ENCODE data around the gene SNX9. TPM values are rescaled to one million over a fixed set of nuclear protein-coding genes. Genes with fewer than 3 reads are reported as not detected.
"Not testable (repeated sequence)": the region's sequence is repeated elsewhere in the genome, so short reads cannot be mapped to it uniquely, and the experiment has no call there.

The SNX9 gene
- total RNA-seq, 1 donor from 2014 or later = 25.0 TPM

DNA sequence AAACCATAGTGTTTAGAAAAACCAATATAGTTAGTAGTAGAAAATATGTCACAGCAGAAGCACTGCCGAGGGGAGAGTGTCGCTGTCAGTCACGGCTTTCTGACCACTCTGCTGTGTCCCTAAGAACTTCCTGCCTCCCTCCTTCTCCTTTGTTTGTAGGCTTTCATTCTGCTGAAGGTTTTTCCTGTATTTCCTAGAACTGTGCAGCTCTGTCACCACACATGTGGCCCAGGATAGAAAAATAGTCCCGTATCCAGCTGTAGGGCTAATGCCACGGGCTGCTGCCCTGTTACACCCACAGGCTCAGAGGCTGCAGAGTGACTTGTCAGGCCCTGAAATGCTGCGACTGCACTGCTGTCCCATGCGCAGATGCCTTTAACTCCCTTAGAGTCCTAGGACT lies 106.0 kb downstream of the SNX9 start:
- H3K9me3 ChIP-seq = no peaks in the 10 kb centered on the region
- no peak overlapping the region for H3K4me3 ChIP-seq
- no peak overlapping the region for H3K27ac ChIP-seq
- intact Hi-C loops (cut with DNase I) = no loop called here
- H3K27me3 ChIP-seq = no peaks in the 10 kb centered on the region
- DNase-seq = no peak
- H3K36me3 ChIP-seq = peaks cover 66% of the 10 kb centered on the region
- TF ChIP-seq, protein P1, sequence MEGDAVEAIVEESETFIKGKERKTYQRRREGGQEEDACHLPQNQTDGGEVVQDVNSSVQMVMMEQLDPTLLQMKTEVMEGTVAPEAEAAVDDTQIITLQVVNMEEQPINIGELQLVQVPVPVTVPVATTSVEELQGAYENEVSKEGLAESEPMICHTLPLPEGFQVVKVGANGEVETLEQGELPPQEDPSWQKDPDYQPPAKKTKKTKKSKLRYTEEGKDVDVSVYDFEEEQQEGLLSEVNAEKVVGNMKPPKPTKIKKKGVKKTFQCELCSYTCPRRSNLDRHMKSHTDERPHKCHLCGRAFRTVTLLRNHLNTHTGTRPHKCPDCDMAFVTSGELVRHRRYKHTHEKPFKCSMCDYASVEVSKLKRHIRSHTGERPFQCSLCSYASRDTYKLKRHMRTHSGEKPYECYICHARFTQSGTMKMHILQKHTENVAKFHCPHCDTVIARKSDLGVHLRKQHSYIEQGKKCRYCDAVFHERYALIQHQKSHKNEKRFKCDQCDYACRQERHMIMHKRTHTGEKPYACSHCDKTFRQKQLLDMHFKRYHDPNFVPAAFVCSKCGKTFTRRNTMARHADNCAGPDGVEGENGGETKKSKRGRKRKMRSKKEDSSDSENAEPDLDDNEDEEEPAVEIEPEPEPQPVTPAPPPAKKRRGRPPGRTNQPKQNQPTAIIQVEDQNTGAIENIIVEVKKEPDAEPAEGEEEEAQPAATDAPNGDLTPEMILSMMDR (IDR thresholded peaks at IDR 0.05) = no peak
- no peak for ATAC-seq
- no peaks in the 10 kb centered on the region for H3K4me1 ChIP-seq

DNA sequence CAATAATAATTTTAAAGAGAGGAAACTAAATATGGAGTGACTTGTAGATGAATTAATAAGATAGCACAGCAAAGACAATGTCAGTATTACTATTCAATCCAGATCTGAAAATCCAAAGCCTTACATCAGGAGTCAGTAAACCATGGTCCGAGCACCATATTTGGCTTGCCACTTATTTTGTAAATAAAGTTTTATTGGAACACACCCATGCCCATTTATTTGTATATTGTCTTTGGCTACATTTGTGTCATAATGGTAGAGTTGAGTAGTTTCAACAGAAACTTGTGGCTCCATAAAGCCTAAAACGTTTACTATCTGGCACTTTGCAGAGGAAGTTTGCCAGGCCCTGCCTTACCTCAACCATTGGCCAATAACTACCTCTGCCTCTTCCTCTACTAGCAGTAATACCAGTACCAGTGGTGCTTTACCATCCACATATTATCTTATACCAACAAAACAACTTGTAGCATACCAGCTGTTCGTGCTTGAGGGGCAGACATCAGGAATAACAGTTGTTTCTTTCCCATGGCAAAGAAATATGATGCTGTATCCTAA lies 106.8 kb downstream of the SNX9 start:
- no peaks in the 10 kb centered on the region for H3K4me1 ChIP-seq
- DNase-seq = no peak
- H3K27me3 ChIP-seq = no peaks in the 10 kb centered on the region
- no peak overlapping the region for H3K27ac ChIP-seq
- peaks cover 65% of the 10 kb centered on the region for H3K36me3 ChIP-seq
- no peak for ATAC-seq
- no peak overlapping the region for H3K4me3 ChIP-seq
- no peaks in the 10 kb centered on the region for H3K9me3 ChIP-seq
- intact Hi-C loops (cut with DNase I) = no loop called here
- TF ChIP-seq, protein P1 (IDR thresholded peaks at IDR 0.05) = no peak

DNA sequence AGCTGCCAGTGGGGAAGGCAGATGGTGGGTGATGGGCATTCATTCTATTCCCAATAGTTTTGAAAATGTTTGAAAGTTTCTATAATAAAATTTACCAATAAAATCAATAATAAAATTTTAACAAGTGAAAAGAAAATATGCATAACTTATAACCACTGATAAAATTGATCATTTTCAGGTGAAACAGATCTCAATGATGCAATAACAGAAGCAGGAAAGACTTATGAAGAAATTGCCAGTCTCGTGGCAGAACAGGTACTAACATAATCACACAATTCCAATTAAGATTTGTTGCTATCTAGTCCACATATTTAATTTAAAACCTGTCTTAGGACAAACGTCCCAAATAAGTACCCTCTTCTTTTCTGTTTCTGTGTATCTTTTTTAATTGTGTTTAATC lies 112.7 kb downstream of the SNX9 start:
- TF ChIP-seq, protein P1 (IDR thresholded peaks at IDR 0.05) = no peak
- Histone ChIP-seq H3K27ac (no peak overlapping the region), H3K4me3 (no peak overlapping the region), H3K4me1 (no peaks in the 10 kb centered on the region), H3K36me3 (peaks cover 87% of the 10 kb centered on the region), H3K27me3 (no peaks in the 10 kb centered on the region), H3K9me3 (no peaks in the 10 kb centered on the region)
- intact Hi-C loops (cut with DNase I) = no loop called here
- DNase-seq (no peak), ATAC-seq (no peak)

DNA sequence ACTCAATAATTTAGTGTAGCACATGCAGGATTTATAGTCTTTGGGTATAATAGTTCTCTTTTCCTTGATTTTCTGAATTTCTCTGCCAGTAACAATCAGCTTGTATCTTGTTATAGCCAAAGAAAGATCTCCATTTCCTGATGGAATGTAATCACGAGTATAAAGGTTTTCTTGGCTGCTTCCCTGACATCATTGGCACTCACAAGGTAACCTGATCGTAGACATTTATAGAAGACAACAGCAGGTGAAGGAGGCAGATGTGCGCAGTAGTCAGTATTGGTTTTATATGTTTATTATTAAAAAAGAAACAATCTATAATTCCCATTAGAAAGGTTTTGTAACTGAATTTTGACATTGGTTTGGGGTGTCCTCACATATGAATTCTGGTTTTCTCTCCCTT lies 114.3 kb downstream of the SNX9 start:
- no peak overlapping the region for H3K27ac ChIP-seq
- DNase-seq = no peak
- ATAC-seq = no peak
- H3K4me1 ChIP-seq = no peaks in the 10 kb centered on the region
- intact Hi-C loops (cut with DNase I) = no loop called here
- H3K27me3 ChIP-seq = no peaks in the 10 kb centered on the region
- TF ChIP-seq, protein P1 (IDR thresholded peaks at IDR 0.05) = no peak
- no peaks in the 10 kb centered on the region for H3K9me3 ChIP-seq
- H3K4me3 ChIP-seq = no peak overlapping the region
- peaks cover 93% of the 10 kb centered on the region for H3K36me3 ChIP-seq

DNA sequence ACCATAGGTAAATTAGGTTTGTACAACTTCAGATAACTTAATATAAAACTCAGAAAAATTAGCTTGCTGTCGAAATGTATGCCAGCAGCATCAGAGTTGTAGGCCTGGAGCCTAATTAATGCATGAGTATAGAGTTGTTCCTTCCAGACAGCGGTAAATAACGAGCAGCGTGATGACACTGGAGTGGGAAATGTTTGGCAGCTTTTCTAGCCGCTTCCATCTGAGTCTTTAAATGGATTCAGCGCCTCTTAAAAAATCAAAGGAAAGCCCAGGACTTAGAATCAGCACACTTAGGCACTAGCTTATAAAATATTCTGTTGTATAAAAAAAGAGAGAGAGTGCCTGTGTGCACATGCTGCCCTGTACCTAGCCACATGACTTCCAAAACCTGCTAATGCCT lies 114.9 kb downstream of the SNX9 start:
- DNase-seq (no peak), ATAC-seq (no peak)
- TF ChIP-seq, protein P1 (IDR thresholded peaks at IDR 0.05) = no peak
- Histone ChIP-seq H3K4me3 (no peak overlapping the region), H3K4me1 (no peaks in the 10 kb centered on the region), H3K27me3 (no peaks in the 10 kb centered on the region), H3K36me3 (peaks cover 92% of the 10 kb centered on the region), H3K9me3 (no peaks in the 10 kb centered on the region), H3K27ac (no peak overlapping the region)
- intact Hi-C loops (cut with DNase I) = no loop called here

DNA sequence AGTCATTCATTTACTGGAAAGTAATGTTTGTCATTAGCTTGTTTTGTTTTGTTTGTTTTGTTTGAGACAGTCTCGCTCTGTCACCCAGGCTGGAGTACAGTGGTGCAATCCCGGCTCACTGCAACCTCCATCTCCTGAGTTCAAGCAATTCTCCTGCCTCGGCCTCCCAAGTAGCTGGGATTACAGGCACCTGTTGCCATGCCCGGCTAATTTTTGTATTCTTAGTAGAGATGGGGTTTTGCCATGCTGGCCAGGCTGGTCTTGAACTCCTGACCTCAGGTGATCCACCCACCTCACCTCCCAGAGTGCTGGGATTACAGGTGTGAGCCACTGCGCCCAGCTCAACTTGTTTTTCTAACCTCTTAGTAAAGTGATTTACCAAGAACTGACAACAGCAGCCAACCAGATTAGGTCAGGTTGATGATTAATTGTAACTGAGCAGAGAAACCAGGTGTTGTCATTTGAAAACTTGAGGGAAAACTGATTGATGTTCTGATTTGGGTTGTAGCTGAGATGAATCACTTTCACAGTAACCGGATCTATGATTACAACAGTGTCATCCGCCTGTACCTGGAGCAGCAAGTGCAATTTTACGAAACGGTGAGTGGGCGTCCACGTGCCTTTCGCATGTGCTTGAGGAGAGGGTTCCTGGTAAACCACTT lies 117.5 kb downstream of the SNX9 start:
- ATAC-seq; DNase-seq; H3K27ac ChIP-seq; intact Hi-C loops (cut with DNase I); H3K4me1 ChIP-seq; H3K9me3 ChIP-seq; H3K4me3 ChIP-seq; H3K27me3 ChIP-seq: not testable (repeated sequence)
- H3K36me3 ChIP-seq = peaks cover 85% of the 10 kb centered on the region

Measured in upper lobe of right lung (tissue), 1 donor.